GM19372 (cell line): ENCODE data around the gene SH3D19.
"Not testable (repeated sequence)": the region's sequence is repeated elsewhere in the genome, so short reads cannot be mapped to it uniquely, and the experiment has no call there.

ENCODE experiments used
- ATAC-seq: cut with Tn5 transposase; IDR thresholded peaks from one replicate; pipeline ENCODE4 v1.9.1; 2021; ENCODE audit warnings: mild to moderate bottlenecking, low read depth, moderate library complexity; ENCODE audit not compliant: unreplicated experiment

The SH3D19 gene

DNA sequence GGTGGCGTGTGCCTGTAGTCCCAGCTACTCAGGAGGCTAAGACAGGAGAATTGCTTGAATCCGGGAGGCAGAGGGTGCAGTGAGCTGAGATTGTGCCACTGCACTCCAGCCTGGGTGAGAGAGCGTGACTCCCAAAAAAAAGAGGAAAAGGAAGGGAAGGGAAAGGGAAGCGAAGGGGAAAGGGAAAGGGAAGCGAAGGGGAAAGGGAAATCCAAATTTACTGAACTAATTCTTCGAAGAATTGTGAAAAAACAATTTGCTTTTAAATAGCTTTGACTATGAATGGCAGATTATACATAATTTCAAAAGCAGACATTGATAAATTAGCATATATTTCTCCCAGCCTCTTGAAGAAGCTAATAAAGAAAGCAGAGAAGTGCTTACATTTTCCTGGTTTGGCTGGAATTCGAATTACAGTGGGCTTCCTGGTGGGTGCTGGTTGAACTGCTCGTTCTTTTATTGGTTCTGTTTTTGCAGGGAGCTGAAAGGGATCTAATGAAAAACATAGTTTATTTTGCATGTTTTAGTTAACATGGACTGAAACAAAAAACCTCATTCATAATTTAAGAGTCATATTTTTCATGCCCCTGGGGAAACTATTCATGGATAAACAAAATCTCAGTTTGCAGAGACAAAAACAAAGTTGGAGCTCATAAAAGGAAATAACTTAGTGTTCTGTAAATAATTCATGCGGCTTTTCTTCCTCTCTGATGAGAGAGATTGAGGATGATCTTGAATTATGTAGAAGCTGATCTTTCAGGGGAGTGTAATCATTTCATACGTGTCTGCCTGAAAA is 160.0 kb downstream of the SH3D19 start:
- ATAC-seq = no peak

DNA sequence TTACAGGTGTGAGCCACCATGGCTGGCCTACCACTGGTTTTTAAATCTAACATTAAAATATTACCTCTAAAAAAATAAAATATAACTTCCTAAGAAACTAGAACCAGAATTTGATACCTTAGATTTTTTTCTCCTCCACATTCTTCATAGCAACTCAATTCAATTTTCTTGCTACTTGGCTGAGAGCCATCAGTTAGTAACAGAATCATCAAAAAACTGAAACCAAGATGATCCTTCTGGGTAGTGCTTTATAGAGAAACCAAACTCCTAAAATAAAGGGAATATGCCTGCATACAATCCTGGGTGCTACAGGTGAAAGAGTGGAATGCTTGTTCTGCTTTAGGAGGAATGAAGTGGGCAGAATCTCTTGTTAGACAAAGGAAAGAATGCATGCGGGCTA is 161.6 kb downstream of the SH3D19 start:
- ATAC-seq = no peak

DNA sequence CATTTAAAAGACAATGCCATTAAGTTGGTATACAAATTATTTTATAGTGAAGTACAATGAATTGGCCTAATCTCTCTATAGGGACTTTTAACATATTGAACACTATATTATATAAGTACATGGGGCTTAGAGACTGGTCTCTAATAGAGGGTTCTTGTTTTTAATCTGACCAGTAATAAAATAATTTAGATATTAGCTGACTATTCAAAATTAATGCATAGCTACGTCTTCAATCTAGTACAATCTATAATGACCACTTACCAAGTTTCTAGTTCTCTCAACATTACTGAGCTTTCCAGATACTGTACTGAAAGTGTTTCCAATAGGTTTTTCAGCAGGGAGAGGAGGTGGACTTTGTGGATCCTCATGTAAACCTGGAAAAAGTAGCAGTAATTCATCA is 166.4 kb downstream of the SH3D19 start:
- ATAC-seq = no peak

DNA sequence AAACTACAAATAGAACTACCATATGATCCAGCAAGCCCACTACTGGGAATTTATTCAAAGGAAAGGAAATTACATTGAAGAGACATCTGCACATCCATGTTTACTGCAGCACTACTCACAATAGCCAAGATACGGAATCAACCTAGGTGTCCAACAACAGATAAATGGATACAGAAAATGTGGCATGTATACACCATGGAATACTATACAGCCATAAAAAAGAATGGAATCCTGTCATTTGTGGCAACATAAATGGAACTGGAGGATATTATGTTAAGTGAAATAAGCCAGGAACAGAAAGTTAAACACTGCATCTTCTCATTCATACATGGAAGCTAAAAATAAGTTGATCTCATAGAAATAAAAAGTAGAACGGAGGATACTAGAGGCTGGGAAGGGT is 167.9 kb downstream of the SH3D19 start:
- no peak for ATAC-seq

DNA sequence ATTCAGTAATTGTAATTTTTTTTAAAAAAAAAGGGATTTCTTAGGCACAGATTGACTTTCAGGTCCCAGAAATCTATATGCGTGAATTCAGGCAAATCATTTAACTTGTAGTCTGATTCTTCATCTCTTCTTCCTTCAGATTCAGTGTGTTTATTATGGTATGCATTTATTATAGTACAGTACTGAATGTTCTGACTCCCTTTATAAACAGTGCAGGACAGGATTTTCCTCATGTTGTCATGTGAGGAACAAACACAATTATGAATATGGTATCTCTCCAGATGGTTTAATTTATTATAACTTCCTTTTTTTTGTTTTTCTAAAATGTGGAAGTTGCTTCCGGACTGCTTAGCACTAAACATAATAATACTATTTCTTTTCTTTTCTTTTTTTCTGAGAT is 171.8 kb downstream of the SH3D19 start:
- no peak for ATAC-seq

DNA sequence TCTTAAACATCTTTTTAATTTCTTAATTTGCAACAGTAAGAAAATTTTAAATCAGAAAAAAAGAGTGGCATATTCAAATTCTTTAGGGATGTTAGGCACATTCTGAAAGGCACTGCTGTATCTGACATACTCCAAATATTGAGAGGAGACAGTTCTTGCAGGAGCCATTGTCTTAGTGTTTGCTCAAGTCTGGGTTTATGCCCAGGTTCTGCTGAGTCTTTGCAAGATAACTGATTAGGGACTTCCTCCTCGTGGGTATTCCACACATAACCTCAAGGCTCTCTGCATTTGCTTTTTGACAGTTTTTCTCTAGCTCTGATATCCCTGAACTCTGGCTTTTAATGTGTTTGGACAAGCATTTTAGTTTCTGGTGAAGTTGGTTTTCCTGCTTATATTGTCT is 173.4 kb downstream of the SH3D19 start:
- no peak for ATAC-seq

DNA sequence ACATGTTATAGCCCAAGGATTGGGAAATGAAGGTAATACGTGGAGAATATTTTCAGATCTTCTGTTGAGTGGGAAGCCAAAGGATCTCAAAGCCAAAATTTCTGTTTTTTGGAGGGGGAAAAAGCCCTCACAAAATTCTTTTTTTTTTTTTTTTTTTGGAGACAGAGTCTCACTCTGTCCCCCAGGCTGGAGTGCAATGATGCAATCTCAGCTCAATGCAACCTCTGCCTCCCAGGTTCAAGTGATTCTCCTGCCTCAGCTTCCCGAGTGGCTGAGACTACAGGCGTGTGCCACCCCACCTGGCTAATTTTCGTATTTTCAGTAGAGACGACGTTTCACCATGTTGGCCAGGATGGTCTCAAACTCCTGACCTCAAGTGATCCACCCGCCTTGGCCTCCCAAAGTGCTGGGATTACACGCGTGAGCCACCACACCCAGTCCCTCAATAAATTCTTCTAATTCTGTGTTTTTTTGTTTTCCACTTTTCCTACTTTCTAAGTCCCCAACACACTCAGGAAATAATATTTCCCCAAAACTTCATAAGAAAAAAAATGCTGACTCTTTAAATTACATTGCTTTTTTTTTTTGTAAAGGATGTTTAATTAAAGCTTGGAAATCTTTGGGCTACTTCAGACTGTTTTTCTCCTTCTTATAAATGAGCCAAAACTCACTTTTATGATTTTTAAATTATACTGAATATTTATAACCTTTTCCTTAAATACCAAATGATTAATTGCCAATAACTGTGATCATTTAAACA is 174.4 kb downstream of the SH3D19 start:
- ATAC-seq = no peak

DNA sequence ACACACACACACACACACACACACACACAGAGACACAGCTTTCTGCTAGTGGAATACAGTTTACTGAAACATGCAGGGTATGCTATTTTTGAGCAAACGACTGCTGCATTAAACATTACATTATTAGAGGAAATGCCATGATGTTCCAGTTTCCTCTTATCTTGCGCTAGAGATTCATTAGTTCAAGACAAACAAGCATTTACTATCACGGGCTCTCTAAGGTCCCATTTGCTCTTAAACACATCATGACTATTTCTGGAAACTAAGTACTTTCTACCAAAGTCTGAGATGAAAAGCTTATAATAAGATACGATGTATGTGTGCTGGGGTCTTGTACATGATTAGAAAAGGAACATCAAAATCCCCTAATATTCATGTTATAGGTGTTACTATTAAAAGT is 177.1 kb downstream of the SH3D19 start:
- ATAC-seq = no peak

DNA sequence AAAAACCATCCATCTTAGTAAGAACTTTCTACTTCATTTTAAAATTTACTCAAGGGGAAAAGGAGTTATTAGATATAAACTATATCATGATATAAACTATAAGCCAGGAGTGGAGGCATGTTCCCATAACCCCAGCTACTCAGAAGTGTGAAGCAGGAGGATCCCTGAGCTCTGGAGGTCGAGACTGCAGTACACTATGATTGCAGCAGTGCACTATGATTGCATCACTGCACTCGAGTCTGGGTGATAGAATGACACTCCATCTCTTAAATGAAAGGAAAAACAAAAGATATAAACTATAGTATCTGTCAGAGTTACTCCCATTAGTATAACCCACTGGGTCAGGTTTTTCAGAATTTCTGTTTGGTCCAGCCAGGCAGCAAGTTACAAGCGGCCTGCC is 178.4 kb downstream of the SH3D19 start:
- no peak for ATAC-seq

DNA sequence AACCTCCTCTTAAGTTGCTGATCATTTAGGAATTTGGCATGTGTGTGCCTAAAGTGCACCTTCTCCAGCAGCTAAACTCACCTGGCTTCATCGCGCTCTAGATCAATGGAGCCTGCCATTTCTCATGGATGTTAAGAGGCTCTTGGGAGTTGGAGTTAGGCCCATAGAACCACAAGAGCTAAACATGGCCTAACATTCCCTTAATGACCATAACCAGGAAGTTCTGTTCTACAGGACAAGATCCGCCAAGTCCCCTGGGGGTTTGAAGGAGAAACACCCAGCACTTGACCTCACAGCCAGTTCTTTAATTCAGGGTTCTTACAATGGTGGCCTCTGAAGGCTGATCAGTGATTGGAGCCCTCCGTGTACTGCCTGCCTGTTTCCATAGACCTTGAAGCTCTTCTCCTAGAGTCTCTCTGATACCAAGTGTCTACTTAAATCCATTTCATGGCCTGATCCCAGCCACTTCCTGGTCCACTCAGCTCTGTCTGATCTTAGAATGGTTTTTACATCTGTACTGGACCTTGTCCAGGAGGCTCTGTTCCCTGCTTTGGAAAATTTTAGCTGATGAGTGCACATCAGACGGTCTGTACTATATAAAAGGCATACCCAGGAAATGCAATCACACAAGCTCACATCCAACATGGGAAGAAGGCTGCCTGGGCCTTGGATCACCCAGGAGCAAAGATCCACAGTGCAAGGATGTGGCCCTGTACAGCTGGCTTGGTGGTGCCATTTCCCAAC is 180.9 kb downstream of the SH3D19 start:
- no peak for ATAC-seq

DNA sequence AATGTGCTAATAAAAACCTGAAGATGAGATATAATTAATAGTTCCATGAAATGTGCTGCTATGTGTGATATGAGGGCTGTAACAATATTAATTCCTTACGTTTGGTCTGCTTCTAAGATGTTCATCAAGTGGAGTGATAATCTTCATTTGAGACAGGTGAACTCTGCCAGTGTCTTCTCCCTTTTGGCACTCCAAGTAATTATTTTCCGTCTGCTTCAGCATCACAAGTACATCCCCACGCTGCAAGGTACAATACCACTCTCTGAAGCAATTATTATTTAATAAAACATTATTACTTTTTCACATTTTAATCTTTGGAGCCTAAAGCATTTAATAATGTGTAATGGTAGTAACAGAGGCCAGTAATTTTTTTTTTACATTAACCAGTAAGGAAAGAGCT is 181.6 kb downstream of the SH3D19 start:
- ATAC-seq = no peak

DNA sequence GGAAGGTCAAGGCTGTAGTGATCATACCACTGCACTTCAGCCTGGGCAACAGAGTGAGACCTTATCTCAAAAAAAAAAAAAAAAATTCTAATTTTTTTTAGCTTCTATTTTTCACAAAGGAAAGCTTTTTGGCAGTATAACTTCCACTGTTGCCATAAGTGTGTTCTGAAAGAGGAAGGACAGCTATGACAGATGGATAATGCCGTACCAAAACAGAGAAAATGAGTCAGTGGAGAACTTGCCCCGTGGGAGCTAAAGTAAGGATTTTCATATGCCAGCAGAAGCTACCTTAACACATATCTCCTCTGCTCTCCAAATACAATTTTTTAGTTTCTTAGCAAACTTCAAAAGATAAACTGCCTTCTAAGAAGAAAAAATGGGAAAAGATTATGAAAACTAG is 182.2 kb downstream of the SH3D19 start:
- ATAC-seq = no peak

DNA sequence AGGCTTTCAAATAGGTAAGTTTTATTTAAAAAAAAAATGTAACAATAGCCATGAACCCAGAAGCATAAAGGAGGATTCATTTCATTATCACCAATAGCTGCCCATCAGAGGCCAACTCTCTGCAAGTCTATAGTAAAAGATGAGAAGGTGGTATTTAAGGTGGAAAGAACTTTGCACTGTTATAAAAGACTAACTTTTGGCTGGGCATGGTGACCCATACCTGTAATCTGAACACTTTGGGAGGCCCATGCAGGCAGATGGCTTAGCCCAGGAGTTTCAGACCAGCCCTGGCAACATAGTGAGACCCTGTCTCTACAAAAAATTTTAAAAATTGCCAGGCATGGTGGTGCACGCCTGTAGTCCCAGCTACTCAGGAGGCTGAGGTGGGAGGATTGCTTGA is 182.6 kb downstream of the SH3D19 start:
- ATAC-seq = no peak

DNA sequence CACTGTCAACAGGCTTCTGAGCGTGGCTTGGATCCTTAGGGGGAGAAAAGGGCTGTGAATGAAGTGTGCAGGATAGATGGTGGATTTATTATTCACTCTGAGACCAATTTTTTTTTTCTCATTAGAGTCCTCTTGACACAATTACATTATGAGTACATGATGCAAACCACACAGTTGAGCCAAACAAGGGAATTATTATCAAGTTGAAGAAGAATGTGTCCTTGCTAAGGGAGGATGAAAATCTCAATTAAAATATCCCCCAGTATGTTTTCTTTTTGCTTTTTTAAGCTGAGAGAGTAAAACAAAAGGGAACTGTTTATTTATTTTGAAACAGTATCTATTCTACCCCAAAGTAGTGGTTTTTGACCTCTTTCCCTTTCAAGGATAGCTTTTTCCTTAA is 185.6 kb downstream of the SH3D19 start:
- ATAC-seq = no peak

DNA sequence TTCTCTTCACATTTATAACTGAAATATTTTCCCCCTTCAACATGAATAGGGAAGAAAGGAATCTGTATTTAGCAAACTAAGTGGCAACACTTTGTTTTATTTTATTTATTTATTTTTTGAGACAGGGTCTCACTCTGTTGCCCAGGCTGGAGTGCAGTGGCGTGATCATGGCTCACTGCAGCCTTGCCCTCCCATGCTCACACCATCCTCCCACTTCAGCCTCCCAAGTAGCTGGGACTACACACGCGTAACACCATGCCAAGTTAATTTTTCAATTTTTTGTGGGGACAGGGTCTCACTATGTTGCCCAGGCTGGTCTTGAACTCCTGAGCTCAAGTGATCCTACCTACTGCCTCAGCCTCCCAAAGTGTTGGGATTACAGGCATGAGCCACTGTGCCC is 189.4 kb downstream of the SH3D19 start:
- not testable (repeated sequence) for ATAC-seq

DNA sequence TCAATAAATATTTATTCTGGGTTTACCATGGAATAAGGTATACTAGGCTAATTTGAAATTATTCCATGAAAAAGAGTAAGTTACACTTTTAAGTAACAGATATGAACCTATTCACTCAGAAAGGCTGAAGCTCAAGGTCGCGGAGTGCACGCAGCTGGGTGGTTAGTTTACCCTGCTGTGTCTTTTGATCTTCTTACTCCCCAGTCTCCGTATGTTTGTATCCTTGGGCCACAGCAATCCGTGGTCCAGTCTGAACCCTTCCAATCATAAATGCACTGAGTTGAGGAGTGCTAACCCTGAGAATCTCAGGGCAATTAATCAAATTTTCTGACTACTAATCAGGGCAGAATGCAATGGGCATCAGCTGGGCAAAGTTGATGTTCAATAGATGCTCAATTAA is 192.1 kb downstream of the SH3D19 start:
- no peak for ATAC-seq

DNA sequence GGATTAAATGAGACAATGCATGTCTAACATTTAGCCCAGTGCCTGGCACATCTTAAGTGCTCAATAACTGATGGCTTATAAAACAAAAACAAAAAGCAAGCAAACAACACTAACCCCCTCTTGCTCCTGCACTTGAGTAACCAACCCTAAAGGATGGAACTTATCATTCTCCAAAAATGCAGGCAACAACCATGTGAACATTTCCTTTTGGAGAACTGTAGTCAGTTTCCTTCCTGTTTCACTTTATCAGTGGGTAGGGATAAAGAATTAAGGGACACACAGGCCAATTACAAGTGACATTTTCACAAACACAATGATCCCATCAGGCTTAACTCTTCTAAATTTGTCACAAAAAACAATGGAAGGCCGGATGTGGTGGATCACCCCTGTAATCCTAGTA is 195.6 kb downstream of the SH3D19 start:
- no peak for ATAC-seq

DNA sequence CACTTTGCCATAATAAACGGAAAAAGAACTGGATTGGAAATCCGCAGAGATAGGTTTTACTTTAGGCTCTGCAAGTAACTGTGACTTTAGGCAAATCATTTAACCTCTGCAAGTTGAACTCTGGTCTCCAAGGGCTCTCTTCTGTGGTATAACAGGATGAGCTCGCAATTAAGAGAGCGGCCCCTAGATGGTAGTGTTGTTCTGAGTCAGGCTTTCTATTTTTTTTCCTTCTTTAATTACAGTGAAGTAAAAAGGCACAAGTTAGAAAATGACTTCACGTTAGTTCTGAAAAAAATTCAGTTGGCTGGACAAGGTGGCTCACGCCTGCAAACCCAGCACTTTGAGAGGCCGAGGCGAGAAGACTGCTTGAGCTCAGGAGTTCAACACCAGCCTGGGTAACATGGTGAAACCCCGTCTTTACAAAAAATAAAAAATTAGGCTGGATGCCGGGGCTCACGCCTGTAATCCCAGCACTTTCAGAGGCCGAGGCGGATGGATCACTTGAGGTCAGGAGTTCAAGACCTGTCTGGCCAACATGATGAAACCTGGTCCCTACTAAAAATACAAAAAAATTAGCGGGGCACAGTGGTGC is 207.9 kb downstream of the SH3D19 start:
- peak; percentile 93 for ATAC-seq

DNA sequence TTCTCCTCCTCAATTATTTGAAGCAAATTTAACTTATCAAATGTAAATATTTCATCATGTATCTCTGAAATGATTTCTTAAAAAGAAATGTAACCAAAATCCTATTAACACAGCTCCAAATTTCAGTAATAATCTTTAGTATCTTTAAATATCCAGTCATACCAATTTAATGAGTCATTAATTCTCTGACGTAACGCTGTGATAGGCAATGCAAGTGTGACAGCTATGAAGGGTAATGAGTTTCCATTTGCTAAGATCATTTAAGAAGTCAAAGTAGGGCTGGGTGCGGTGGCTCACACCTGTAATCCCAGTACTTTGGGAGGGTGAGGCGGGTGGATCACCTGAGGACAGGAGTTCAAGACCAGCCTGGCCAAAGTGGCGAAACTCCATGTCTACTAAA is 210.4 kb downstream of the SH3D19 start:
- no peak for ATAC-seq

DNA sequence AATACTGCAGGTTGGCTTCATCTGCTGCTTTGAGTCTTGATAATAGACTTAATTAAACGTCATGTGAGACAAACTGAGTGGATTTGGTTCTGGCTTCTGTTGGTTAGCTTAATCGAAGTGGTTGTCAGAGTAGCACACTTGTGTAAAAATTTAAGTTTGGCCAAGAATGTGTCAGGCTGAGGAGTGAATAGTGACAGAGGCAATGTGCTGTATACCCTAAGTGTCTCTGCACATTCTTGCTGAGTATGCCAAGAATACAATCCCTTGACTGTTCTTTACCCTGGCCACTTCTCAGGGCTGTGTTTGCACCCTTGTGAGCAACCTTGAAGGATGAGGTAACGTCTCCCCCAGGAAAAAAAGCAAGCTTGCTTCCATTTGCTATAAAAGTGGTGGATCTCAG is 211.1 kb downstream of the SH3D19 start:
- no peak for ATAC-seq

DNA sequence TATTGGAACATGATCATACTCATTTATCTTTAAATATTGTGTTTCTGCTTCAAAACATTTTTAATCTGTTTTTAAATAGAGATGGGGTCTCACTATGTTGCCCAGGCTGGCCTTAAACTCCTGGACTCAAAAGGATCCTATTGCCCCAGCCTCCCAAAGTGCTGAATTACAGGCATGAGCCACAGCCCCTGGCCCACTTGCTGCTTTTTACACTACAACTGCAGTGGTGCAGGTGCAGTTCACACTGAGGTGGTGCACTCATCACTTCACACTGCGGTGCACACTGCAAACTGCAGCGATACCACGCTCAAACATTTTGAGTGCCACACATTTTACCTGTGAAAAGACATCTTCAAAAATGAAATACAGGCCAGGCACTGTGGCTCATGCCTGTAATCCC is 215.2 kb downstream of the SH3D19 start:
- no peak for ATAC-seq
